ENCODE measurements around the gene MYO18A. TPM values are rescaled to one million over a fixed set of nuclear protein-coding genes. Genes with fewer than 3 reads are reported as not detected.
A peak's percentile ranks its signal among the peaks of the same experiment; 100 is the strongest.
"Not testable (repeated sequence)": the region's sequence is repeated elsewhere in the genome, so short reads cannot be mapped to it uniquely, and the experiment has no call there.

The MYO18A gene
- polyA plus RNA-seq, 3 donors from 2014 or later: 1.5 to 32.5 (median 5.2) TPM

DNA sequence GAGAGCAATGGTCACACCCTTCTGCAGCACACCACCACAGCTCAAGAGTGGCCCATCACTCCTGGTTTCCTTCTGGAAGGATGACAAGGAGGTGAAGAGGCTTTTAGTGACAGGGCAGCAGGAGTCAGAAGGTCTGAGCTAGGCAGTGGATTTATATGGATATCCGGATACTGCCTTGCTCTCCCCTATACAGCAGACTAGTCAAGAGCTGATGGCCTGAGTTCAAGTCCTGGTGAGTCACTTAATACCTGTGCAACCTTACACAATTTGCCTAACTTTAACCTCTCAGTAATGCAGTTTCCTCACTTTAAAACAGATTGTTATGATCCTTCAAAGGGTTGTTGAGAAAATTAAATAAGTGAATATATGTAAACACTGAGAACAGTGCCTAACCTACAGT is 22.9 kb downstream of the MYO18A start:
- peaks cover 0 to 2% (median 0%) of the 10 kb centered on the region in 3 donors for H3K27me3 Mint-ChIP-seq (ENCODE audit: low read depth in 3 of 3)
- H3K27ac Mint-ChIP-seq: peak overlapping the region in 2 of 6 donors; percentile 45 to 51
- H3K4me1 Mint-ChIP-seq: peaks cover 20 to 23% of the 10 kb centered on the region in 2 donors
- peak overlapping the region in 1 of 5 donors; percentile 33 for H3K4me3 Mint-ChIP-seq
- H3K9me3 Mint-ChIP-seq: no peaks in the 10 kb centered on the region
- DNase-seq: no peak
- H3K36me3 Mint-ChIP-seq: no peaks in the 10 kb centered on the region

DNA sequence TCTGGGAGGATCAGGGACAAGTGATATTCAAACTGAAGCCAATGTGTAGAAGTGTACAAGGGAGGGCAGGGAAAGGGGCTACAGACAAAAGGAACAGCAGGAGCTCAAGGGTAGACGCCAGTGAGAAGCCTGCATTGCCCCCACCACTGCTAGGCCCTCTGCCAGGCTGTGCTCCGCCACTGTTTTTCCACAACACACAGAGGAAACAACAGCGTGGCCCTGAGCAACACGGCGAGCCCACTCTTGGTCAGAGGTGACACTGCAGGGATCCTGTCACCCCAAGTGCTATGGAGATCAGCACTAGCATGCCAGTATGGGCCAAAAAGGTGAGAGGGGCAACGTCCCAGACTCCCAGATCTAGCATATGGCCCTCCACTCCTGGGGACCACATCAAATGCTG is 23.4 kb downstream of the MYO18A start:
- no peaks in the 10 kb centered on the region for H3K27me3 Mint-ChIP-seq (ENCODE audit: low read depth in 3 of 3)
- no peaks in the 10 kb centered on the region for H3K9me3 Mint-ChIP-seq
- peaks cover 20 to 23% of the 10 kb centered on the region in 2 donors for H3K4me1 Mint-ChIP-seq
- peak overlapping the region in 1 of 6 donors; percentile 45 for H3K27ac Mint-ChIP-seq
- DNase-seq: no peak
- H3K4me3 Mint-ChIP-seq: no peak overlapping the region
- no peaks in the 10 kb centered on the region for H3K36me3 Mint-ChIP-seq

DNA sequence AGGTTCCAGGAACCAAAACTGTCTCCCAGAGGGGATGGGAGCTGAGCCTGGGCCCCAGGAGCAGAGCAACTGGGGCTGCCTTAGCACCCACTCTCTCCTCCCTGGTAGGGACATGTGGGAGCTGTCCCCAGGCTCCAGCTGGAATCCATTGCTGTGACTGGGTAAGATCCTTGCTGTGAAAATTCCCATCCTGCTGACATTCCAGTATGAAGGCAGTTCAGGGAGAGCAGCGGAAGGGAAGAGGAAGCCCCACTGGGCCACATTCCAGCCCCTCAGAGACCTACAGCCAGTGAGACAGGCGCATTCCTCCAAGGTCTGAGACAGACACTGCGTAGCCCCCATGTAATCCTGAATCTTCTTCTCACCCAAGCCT is 24.2 kb downstream of the MYO18A start:
- Mint-ChIP-seq H3K4me1 (peaks cover 20 to 23% of the 10 kb centered on the region in 2 donors), H3K4me3 (no peak overlapping the region), H3K27ac (no peak overlapping the region), H3K27me3 (ENCODE audit: low read depth in 3 of 3) (no peaks in the 10 kb centered on the region), H3K36me3 (no peaks in the 10 kb centered on the region), H3K9me3 (no peaks in the 10 kb centered on the region)
- DNase-seq: no peak

DNA sequence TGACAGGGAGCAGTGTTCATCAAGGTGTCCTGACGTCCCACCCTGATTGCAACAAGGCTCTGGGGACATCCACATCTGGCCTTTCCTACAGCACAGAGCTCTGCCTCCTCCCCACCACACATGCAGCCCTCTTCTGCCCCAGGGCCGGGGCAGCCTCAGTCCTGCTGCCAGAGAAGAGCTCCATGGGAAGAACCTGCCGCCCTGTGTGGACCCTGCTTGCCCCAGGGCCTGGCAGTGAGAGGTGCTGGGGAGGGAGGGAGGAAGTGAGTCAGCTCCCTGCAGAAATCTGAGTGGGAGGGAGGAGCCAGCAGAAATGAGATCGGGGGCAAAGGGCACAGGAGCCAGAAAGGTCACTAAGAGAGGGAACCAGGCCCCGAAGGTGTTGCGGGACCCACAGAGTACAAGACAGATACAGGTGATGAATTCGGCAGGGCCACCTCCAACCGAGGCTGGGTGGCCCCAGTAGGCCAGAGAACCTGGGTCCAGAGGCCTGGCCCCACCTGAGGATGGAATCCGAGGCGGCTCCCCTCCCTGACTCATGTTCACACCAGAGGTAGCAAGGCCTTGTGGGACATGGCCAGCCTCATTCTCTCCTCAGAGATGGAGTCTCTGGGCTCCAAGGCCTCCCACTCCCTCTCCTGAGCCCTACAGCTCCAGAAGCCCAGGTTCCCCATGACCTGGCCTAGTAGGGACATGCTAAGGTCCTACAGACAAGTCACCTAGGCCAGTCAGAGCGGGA is 24.8 kb downstream of the MYO18A start:
- Mint-ChIP-seq H3K4me1 (peaks cover 20 to 23% of the 10 kb centered on the region in 2 donors), H3K27me3 (ENCODE audit: low read depth in 3 of 3) (no peaks in the 10 kb centered on the region), H3K4me3 (peak overlapping the region; percentile 27 to 57 (median 42)), H3K27ac (peak overlapping the region; percentile 34 to 81 (median 70)), H3K9me3 (no peaks in the 10 kb centered on the region), H3K36me3 (no peaks in the 10 kb centered on the region)
- DNase-seq: peak in 2 of 3 donors; percentile 9 to 32

DNA sequence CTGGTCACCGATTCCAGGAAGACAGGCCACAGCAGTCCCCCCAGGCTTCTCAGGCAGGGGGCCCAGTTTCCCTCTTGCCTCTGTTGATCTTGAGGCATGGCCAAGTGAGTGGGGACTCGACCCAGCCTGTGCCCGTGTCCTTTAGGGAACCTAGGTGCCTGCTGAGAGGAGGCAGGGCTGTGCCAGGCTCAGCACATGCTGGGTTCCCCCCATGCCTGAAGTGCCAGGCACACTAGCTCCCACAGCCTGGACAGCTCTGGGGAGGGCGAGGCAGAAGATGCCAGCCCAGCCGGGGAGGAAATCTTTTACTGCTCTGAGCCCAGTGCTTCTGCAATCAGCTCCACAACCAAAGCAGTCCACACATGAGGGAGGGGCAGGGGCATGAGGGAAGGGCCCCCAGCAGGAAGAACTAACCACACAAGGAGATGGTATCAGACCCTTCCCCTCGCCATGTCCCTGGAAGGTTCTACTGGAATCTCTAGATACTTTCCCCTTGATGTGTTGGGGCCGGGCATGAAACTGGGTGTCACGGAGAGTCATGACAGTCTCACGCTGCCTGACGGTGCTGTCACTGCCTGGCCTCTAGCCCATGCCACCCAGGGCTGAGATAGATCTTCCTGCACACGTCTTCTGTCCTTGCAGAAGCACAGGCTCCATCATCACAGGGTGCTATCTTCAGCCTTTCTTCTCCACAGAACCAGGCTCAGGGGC is 25.5 kb downstream of the MYO18A start:
- H3K4me1 Mint-ChIP-seq: peaks cover 22 to 27% of the 10 kb centered on the region in 2 donors
- no peaks in the 10 kb centered on the region for H3K36me3 Mint-ChIP-seq
- peak overlapping the region; percentile 34 to 81 (median 75) for H3K27ac Mint-ChIP-seq
- H3K4me3 Mint-ChIP-seq: peak overlapping the region in 4 of 5 donors; percentile 33 to 57 (median 44)
- H3K27me3 Mint-ChIP-seq (ENCODE audit: low read depth in 3 of 3): no peaks in the 10 kb centered on the region
- H3K9me3 Mint-ChIP-seq: no peaks in the 10 kb centered on the region
- no peak for DNase-seq

DNA sequence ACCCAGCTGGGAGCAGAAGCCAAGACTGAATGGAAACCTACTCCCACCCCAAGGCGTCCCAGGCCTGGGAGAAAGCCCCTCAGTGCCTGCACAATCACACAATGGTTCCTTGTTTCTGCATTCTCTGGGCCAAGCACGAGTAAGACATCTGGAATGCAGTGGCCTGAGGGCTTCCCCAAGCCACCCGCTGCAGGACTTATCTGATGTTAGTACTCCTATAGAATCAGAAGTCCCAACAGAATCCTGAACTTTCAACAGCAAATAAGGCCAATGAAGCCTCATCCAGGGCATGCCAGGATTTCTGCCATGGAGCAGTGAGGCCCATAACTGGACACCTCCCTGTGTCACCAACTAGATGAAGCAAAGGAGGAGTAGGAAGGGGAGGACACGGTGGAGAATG is 28.6 kb downstream of the MYO18A start:
- no peak for DNase-seq
- H3K36me3 Mint-ChIP-seq: no peaks in the 10 kb centered on the region
- peaks cover 40 to 57% of the 10 kb centered on the region in 2 donors for H3K4me1 Mint-ChIP-seq
- no peak overlapping the region for H3K4me3 Mint-ChIP-seq
- H3K27ac Mint-ChIP-seq: peak overlapping the region in 2 of 6 donors; percentile 0 to 64
- H3K27me3 Mint-ChIP-seq (ENCODE audit: low read depth in 3 of 3): no peaks in the 10 kb centered on the region
- no peaks in the 10 kb centered on the region for H3K9me3 Mint-ChIP-seq

DNA sequence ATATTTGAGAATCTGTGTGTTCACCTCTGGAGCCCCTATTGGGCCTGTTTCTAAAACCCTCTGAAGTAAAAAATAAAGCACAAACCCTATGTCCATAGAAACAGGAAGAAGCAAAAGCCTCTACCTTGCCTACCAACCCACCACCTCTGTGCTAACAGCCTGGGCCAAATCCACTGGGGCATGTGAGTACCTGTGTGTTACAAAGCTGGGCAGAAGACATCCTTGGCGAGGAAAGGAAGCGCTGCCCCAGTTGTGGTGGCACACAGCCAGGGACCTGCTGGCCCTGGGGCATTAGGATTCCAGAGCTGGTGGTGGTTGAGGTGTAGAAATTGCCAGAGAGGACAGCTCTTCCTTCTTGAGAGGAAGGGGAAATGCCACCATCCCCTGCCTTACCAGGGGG is 30.0 kb downstream of the MYO18A start:
- no peak for DNase-seq
- Mint-ChIP-seq H3K36me3 (no peaks in the 10 kb centered on the region), H3K9me3 (no peaks in the 10 kb centered on the region), H3K4me1 (peaks cover 44 to 61% of the 10 kb centered on the region in 2 donors), H3K27me3 (ENCODE audit: low read depth in 3 of 3) (no peaks in the 10 kb centered on the region), H3K4me3 (peak overlapping the region; percentile 45 to 84 (median 79)), H3K27ac (peak overlapping the region in 3 of 6 donors; percentile 57 to 87 (median 66))

DNA sequence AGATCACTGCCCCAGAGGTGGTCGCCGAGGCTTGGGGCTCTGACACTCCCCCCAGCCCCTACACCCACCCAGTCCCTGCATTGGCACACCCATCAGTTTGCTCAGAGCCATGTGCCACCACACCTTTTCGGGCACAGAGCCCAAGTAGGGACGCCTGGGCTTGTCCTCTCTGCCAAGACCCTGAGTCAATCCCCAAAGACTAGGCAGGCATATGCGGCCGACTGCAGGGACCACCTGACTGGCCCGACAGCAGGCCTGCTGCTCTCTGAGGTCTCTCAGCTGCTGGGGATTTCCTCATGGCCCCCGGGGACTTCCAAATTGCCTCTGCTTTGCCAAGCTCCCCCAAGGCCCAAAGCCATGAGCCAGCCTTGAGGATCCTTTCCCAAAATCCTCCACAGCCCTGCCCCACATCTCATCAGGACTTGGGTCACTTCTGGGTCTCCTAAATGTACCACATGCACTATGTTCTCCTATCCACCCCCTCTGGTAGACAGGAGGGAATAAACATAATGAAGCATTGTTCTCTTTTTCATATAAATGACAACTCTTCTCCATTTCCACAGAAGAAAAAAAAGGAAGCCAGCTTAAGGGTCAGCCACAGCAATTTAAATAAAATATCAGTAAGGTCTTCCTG is 30.6 kb downstream of the MYO18A start:
- Mint-ChIP-seq H3K27me3 (ENCODE audit: low read depth in 3 of 3) (no peaks in the 10 kb centered on the region), H3K4me3 (peak overlapping the region; percentile 79 to 88 (median 84)), H3K4me1 (peaks cover 40 to 57% of the 10 kb centered on the region in 2 donors), H3K36me3 (no peaks in the 10 kb centered on the region), H3K9me3 (no peaks in the 10 kb centered on the region), H3K27ac (peak overlapping the region; percentile 69 to 88 (median 84))
- no peak for DNase-seq

DNA sequence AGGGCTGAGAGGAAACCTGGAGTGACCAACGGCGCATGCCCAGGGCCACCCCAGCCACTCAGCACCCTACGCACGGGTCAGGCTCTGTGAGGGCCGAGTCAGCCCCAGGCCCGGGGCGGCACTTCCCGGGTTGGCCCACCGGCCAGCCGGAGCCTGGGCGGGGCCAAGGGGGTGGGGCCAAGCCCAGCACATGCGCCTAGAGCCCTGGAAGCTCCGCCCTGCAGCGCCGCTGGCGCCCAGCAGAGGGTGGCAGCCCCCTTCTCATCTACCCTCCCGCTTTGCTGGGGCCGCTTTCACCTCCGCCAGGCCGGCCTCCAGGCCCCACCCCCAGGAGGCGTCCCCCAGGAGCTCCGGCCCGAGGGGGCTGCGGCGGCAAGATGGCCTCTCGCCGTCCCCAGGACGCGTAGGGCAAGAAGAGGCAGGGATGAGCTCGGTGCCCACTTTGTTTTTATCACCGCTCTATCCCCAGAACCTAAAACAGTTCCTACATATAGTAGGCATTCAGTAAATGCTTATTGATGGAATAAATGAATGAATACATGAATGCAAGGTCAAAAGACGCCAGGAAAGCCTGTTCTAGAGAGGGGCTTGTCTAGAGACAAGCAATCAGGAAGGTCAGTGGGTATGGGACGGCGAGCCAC is 31.3 kb downstream of the MYO18A start:
- Mint-ChIP-seq H3K4me1 (peaks cover 35 to 56% of the 10 kb centered on the region in 2 donors), H3K9me3 (no peaks in the 10 kb centered on the region), H3K4me3 (peak overlapping the region; percentile 79 to 88 (median 84)), H3K27ac (peak overlapping the region; percentile 75 to 97 (median 94)), H3K27me3 (ENCODE audit: low read depth in 3 of 3) (no peaks in the 10 kb centered on the region), H3K36me3 (no peaks in the 10 kb centered on the region)
- peak; percentile 94 to 95 (median 95) for DNase-seq

DNA sequence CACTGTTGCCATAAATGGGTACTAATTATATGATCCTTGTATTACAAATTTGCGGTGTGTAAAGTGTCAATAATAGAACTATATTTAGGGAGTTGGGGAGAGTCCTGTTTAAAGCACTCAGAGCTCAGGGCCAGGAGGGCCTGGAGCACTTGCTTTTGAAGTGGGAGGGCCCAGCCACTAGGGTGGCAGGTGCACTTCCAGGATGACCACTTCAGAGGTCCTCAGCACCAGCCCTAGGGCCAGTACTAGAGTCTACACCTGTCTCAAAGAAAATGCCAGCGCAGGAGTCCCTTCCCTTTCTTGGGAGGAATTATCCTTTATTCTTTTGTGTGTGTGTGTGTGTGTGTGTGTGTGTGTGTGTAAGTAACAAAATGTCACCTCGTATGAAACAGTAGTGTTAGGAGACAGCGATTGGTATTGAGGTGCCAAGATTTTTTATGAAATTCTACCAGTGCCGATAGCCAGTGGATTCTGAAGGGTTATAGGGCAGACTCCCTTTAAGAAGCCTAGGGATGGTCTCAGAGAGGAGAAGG is 31.9 kb downstream of the MYO18A start:
- H3K4me3 Mint-ChIP-seq: peak overlapping the region; percentile 71 to 85 (median 82)
- H3K27ac Mint-ChIP-seq: peak overlapping the region; percentile 75 to 97 (median 94)
- H3K9me3 Mint-ChIP-seq: no peaks in the 10 kb centered on the region
- no peaks in the 10 kb centered on the region for H3K36me3 Mint-ChIP-seq
- no peaks in the 10 kb centered on the region for H3K27me3 Mint-ChIP-seq (ENCODE audit: low read depth in 3 of 3)
- no peak for DNase-seq
- H3K4me1 Mint-ChIP-seq: peaks cover 36 to 54% of the 10 kb centered on the region in 2 donors

DNA sequence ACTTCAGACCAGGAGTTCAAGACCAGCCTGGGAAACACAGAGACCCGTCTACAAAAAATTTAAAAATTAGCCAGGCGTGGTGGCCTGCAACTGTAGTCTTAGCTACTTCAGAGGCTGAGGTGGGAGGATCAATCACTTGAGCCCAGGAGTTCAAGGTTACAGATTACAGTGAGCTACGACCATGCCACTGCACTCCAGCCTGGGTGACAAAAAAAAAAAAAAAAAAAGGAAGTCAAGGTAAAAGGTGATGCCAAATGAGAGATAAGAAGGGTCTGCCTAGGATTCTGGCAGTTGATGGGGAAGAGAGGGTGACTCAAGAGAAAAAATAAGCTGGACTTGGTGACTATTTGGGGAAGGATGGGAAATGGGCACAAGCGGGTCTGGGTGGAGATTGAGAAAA is 32.5 kb downstream of the MYO18A start:
- H3K27ac Mint-ChIP-seq: peak overlapping the region; percentile 62 to 97 (median 86)
- no peak for DNase-seq
- H3K36me3 Mint-ChIP-seq: no peaks in the 10 kb centered on the region
- peaks cover 37 to 56% of the 10 kb centered on the region in 2 donors for H3K4me1 Mint-ChIP-seq
- peak overlapping the region in 3 of 5 donors; percentile 45 to 58 (median 46) for H3K4me3 Mint-ChIP-seq
- no peaks in the 10 kb centered on the region for H3K9me3 Mint-ChIP-seq
- no peaks in the 10 kb centered on the region for H3K27me3 Mint-ChIP-seq (ENCODE audit: low read depth in 3 of 3)

DNA sequence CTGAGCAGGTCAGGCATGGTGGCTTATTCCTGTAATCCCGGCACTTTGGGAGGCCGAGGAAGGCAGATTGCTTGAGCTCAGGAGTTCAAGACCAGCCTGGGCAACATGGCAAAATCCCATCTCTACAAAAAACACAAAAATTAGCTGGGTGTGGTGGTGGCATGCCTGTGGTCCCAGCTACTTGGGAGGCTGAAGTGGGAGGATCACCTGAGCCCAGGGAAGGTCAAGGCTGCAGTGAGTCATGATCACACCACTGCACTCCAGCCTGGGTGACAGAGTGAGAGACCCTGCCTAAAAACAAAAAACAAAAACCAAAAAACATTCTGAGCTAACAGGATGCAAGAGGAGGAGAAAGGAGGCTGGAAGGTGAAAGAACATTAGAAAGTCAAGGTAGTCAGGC is 33.0 kb downstream of the MYO18A start:
- H3K36me3 Mint-ChIP-seq; H3K9me3 Mint-ChIP-seq; DNase-seq; H3K27me3 Mint-ChIP-seq (ENCODE audit: low read depth in 3 of 3): not testable (repeated sequence)
- Mint-ChIP-seq H3K4me1 (peaks cover 39 to 61% of the 10 kb centered on the region in 2 donors), H3K27ac (peak overlapping the region in 5 of 6 donors; percentile 72 to 80 (median 75)), H3K4me3 (peak overlapping the region in 2 of 5 donors; percentile 39 to 58)

DNA sequence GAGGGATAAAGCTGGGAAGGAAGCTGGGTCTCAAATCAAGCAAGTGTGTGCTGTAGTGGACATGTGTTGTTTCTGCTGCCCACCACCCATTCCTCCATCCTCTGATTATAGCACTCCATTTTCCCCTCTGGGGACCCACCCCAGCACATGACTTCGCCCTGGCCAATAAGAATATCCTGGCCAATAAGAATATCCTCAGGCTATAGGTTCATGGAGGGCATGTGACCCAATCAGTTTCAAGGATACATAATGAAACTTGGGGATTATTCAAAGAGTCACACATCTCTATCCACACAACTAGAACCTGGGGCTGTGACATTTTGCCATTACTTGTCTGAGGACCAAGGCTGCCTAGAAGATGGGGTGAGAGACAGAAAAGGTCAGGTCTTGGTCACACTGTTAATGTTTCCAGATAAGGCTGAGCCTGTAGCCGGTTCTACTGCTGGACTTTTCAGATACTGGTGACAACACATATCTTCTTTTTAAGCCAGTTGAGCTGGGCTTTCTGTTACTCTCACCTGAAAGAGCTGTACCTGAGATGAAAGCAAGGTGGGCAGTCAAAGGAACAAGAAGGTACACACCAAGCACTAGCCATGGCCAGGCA is 33.7 kb downstream of the MYO18A start:
- DNase-seq: no peak
- Mint-ChIP-seq H3K4me3 (peak overlapping the region in 1 of 5 donors; percentile 38), H3K9me3 (no peaks in the 10 kb centered on the region)

More for the DNA sequence above, 33.7 kb downstream of the MYO18A start:
- Mint-ChIP-seq H3K27ac (peak overlapping the region; percentile 57 to 76 (median 73)), H3K27me3 (ENCODE audit: low read depth in 3 of 3) (no peaks in the 10 kb centered on the region), H3K36me3 (no peaks in the 10 kb centered on the region), H3K4me1 (peaks cover 45 to 65% of the 10 kb centered on the region in 2 donors)
